Peyer's patch (tissue), 4 donors: ENCODE measurements around the gene GLS.

Source experiments
- CTCF ChIP-seq, 6 experiments: fragments of 450-650 bp in 4 of 6; fragments of 200-600 bp in 2 of 6; sonication (generic) in 1 of 6; IDR thresholded peaks; one replicate each; pipeline ENCODE4 v1.5.1; 2017 to 2019; ENCODE audit warnings: antibody characterized with exemption in 6 of 6, mild to moderate bottlenecking in 3 of 6, moderate library complexity in 1 of 6
- POLR2A ChIP-seq, 2 donors: fragments of 450-650 bp; IDR thresholded peaks; one replicate each; pipeline ENCODE4 v1.5.1; 2017; ENCODE audit warnings: antibody characterized with exemption in 2 of 2, mild to moderate bottlenecking in 2 of 2, moderate library complexity in 2 of 2

GRCh38 chr2:190963088-190963487 lies 82.5 kb downstream of the GLS start:
- no peak for TF ChIP-seq CTCF (IDR thresholded peaks at IDR 0.05)
- no peak for TF ChIP-seq POLR2A (IDR thresholded peaks at IDR 0.05)
